HG03432 (cell line): ENCODE data around the gene SERGEF.

Experiments
- ATAC-seq: cut with Tn5 transposase; IDR thresholded peaks from one replicate; pipeline ENCODE4 v1.9.1; 2021; ENCODE audit warnings: mild to moderate bottlenecking, moderate library complexity; ENCODE audit not compliant: unreplicated experiment

The SERGEF gene

DNA sequence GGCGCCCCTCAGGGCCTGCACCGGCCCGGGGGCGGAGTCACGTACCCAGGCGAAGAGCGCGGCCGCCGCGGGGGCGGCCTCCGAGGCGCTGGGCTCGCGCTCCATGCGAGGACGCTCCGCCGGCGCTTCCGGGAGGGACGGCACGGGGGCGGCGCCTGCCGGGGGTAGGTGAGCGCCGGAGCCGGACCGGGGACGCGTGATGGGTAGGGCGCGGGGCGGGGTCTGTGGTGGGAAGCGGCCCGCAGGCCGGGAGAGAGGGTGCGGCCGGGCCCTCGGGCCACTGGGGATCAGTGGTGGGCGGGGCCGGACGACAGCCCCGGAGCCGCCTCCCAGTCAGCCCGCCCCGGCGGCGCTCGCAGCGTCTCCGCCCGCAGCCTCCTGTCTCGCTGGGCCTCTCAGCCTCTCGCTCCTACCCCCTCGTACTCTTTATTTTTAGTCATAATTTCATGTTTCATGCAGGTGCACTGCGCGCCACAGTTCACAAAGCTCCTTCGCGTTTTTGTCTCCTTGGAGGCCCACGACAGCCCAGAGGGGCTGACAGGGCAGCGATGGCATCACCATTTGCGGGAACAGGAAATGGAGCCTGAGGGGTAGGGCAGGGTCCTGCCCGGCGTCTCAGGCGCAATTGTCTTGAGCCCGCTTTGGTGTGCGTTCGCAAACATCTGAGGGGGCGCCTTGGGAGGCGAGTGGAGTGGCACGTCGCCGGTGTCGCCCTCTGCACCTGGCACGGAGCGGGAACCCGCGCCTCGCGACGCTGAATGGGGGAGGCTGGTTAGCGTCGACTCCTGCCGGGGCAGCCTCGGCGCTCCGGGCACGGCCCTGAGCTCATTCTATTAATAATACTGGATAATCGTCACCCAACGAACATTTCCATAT is at the start of gene SERGEF:
SERGEF (minus strand) TSS at position 142 of the 876 bp plus-strand sequence; CDS start at position 105, 37 bp downstream.
- peak; percentile 96 for ATAC-seq

GRCh38 chr11:18061351-18061750 is 48.5 kb upstream of the SERGEF start:
- no peak for ATAC-seq

- no peak for ATAC-seq
Observed at GRCh38 chr11:18056561-18057181, 43.8 kb upstream of the SERGEF start.

GRCh38 chr11:18054511-18055103 is 41.8 kb upstream of the SERGEF start:
- ATAC-seq: no peak

DNA sequence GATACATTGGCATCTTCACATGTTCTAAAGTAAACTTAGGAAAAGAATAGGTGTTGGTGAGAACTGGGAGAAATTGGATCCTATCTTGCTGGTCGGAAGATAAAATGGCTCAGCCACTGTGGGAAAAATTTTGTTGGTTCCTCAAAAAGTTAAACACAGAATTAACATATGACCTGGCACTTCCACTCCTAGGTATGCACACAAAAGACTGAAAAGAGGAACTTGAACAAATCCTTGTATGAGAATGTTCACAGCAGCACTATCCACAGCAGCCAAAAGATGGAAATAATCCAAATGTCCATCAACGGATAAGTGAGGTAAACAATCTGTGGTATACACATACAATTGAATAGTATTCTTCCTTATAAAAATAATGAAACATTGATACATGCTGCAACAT is 38.0 kb upstream of the SERGEF start:
- ATAC-seq: no peak

GRCh38 chr11:18046116-18046777 is 33.4 kb upstream of the SERGEF start, which contains the start of gene TPH1:
Gene TPH1 (minus strand): TSS chr11:18046269. CDS start chr11:18040762, 5,507 bp downstream.
- ATAC-seq: no peak

DNA sequence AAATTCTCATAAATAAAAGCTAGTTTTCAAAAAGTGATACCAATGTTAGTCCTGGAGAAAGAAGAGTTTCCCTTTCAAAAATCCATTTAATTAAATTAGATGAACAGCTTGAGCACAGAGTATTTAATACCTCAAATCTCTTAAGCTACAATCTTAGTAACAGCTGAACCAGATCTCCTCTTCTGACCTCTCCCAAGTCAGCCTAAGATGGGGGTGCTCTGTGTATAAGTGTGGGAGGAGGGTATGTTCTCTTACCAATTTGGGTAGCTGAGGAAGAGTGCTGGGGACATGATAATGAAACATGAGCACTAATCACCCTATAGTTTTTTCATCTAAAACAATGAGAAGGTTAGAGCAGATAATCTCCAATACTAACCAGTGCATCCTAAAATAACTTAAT is 23.6 kb upstream of the SERGEF start:
- no peak for ATAC-seq

DNA sequence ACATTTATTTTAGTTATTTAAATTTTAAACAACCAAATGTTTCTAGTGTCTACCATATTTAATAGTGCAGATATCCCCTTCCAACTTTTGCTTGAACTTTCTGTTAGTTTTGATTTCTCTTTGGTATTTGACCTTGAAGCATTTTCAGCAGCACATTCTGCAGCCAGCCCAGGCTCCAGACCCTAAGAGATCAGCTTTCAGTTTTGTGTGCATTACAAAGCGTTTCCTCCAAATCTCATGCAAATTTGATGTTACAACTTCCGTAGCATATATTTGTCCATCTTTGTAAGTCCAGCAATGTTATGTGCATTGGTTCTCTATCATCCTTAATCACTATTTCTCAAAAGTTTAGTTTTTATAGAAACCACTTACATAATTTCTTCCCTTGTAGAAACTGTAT is 14.6 kb upstream of the SERGEF start:
- ATAC-seq: no peak

GRCh38 chr11:18022419-18022818 is 9.6 kb upstream of the SERGEF start:
- no peak for ATAC-seq

- no peak for ATAC-seq
Observed at GRCh38 chr11:18019650-18020049, 6.8 kb upstream of the SERGEF start.

GRCh38 chr11:18016789-18017188 is 3.9 kb upstream of the SERGEF start:
- no peak for ATAC-seq

DNA sequence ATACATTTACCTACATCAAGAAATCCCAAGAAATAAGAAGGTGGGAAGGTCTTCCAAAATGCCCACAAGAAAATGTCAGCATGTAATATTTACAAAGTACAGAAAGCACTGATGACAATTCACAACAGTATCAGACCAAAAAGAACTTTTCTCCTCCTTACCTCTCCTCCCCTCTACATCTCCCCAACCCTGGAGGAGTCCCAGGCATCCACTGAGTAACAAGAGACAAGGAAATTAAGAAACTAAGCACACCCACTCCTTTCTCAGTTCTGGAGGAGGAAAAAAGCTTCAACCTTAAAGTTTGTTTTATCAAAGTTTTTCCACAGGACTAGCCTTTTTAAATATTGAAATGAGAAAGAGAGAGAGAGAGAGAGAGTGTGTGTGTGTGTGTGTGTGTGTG is 2.0 kb upstream of the SERGEF start:
- ATAC-seq: no peak

DNA sequence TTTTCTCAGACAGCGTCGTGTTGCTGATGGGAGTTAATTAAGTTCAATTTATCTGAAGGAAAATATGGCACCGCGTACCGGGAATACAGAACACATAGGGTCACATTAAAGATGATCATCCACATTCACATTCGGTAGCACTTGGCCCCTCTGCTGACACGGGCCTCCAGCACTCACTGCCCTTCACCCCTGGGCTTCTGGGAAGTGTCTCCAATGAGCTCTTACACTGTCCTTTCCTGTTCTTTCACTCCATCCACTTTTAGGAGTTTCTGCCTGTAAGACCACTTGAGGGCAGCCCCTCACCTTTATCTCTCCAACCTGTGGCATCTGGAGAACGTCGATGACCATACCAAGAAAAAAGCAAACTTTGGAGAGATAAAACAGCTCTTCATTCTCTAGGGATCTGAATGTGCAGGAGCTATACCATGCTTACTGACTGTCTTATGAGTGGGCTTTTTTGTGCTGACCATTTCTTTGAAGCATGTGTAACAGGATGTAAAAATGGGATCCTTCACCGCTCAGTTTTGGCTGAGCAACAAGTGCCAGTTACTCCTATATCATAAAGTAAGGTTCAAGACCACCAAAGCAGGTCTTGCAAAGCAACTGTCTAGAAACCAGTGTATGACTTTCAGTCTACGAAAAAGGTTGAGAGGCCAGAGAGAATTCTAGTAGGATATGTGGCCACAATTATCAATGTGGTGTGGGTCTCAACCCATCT is 1.1 kb upstream of the SERGEF start:
- no peak for ATAC-seq

DNA sequence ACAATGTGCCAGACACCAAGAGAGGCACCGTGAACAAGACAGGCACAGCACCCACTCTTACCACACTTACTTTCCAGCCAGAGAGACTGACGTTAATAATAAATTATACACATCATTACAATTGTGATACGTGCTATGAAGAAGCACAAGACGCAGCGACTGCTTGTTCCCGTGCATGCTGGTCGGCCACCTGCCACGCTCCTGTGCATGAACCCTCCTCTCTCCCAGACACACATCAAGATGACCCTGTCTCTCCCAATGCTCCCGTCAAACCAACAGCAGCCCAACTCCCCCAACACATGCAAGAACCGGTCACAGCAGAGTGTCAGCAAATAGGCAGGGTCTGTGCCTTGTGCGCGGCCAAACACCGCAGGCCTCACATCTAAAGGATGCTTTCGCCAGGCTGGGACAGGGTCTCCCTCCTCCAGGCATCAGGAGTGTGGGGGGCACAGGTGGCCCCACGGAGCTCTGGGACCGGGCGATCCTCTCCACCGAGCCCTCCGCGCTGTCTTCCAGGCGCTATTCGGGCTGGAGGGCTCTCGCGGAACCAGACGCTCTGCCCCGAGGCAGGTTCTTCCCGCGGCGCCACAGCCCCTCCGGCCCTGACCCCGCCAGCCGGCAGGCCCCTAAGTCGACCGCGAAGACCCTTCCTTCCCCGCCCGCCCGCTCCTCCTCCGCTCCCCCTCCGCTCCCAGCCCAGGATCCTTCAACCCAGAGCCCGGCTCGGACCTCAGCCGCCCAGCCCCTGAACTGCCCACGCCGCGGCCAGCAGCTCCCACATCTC is 533 bp downstream of the SERGEF start:
- ATAC-seq: no peak

DNA sequence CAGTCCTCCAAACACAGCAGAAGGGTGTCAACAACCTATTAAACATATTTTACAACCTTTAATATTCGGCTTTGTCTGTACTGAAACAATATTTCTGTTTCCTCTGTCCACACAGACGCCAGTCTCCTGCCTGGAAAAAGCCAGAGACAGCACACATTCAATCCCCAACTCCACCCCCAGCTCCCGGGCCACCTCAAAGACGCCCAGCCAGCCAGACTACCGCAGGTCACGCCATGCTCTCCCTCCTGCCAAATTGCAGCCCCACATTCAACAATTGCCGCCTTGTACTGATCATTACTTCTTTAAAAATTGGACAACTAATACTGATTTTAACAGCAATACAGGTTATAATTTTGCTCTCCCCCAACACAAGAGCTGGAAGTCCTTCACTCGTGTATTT is 1.2 kb downstream of the SERGEF start:
- no peak for ATAC-seq

DNA sequence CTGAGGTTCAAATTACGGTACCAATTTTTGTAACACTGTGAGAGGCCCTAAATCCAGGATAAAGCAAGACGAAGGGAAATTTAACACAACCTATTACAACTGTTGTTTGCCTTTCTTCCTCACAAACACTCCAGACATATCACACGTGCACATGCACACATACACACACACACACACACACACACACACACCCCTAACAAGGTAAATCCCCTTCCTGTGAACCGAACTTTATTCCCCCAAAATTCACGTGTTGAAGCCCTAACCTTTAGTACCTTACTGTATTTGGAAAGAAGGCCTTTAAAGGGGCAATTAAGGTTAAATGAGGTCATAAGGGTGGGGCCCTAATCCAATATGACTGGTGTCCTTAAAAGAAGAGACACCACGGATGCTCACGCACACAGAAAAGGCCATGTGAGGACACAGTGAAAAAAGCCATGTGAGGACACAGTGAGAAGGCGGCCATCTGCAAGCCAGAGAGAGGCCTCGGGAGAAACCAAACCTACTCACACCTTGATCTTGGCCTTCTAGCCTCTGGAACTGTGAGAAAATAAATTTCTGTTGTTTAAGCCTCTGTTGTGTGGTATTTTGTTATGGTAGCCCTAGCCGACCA is 1.8 kb downstream of the SERGEF start:
- ATAC-seq: no peak

DNA sequence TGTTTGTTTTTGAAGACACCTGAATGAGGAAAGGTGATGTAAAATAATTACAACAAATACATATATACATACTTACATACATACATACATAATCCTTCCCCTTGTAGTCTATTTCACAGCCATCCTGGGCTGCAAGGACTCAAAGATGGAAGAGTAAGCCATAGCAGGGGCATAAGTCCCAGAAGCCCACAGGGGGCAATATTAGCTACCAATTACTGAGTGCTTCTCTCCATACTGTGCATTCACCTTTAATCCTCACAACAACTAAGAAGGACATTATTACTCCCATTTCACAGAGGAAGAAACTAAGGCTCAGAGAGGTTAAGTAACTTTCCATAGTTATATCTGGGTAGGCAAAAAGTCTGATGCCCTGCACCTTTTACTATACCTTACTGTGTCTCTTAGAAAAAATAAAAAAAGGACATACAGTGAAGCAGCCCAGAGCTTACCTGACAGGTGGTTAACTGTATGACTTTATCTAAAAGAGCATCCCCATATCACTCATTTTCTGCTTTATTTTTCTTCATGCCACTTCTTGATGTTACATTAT is 2.7 kb downstream of the SERGEF start:
- no peak for ATAC-seq

- ATAC-seq: no peak
Observed at GRCh38 chr11:18005376-18006129, 7.3 kb downstream of the SERGEF start.
